WTC11 (cell line): ENCODE data around the gene PI4KB. TPM values are rescaled to one million over a fixed set of nuclear protein-coding genes. Genes with fewer than 3 reads are reported as not detected.

ENCODE experiments used
- ATAC-seq: fragments of 200-7000 bp; cut with Tn5 transposase; 2 replicates; pipeline ENCODE4 v1.10.0; 2021; ENCODE audit warnings: mild to moderate bottlenecking, moderate library complexity
- CTCF ChIA-PET: fragments of 300-600 bp; sonication (Branson Sonifier 250); formaldehyde crosslinking; loops from one replicate; lab custom pipeline; 2021; ENCODE audit warnings: antibody characterized with exemption; lab: Charles Lee
- POLR2A ChIA-PET: fragments of 350-600 bp; sonication (Branson Sonifier 250); formaldehyde crosslinking; loops from one replicate; lab custom pipeline; 2021; ENCODE audit warnings: antibody characterized with exemption; lab: Charles Lee
- DNase-seq: peaks from one replicate; pipeline ENCODE4 v3.0.0; 2021; ENCODE audit warnings: low spot score
- H3K27ac Mint-ChIP-seq: 2 replicates; pipeline ENCODE4 v1.8.0; 2021; ENCODE audit warnings: mixed read lengths
- H3K27me3 Mint-ChIP-seq: 2 replicates; pipeline ENCODE4 v1.8.0; 2021; ENCODE audit warnings: low read depth, mild to moderate bottlenecking, moderate library complexity, mixed read lengths
- H3K36me3 Mint-ChIP-seq: 2 replicates; pipeline ENCODE4 v1.8.0; 2021; ENCODE audit warnings: mixed read lengths
- H3K4me1 Mint-ChIP-seq: 2 replicates; pipeline ENCODE4 v1.8.0; 2022; ENCODE audit warnings: mixed read lengths
- H3K4me3 Mint-ChIP-seq: 2 replicates; pipeline ENCODE4 v1.8.0; 2021; ENCODE audit warnings: mild to moderate bottlenecking, moderate library complexity, mixed read lengths
- H3K9me3 Mint-ChIP-seq: 2 replicates; pipeline ENCODE4 v1.8.0; 2021; ENCODE audit warnings: mixed read lengths
- CBFB ChIP-seq: sonication (generic); formaldehyde crosslinking; IDR thresholded peaks from 2 replicates; pipeline ENCODE4 v1.8.1; 2022; ENCODE audit warnings: mild to moderate bottlenecking, low read depth, missing genetic modification reagents
- ELF4 ChIP-seq: sonication (generic); formaldehyde crosslinking; IDR thresholded peaks from 2 replicates; pipeline ENCODE4 v1.8.1; 2022; ENCODE audit warnings: low read depth, mild to moderate bottlenecking, moderate library complexity, missing genetic modification reagents
- FOXK1 ChIP-seq: sonication (generic); formaldehyde crosslinking; IDR thresholded peaks from 2 replicates; pipeline ENCODE4 v1.8.0; 2022; ENCODE audit warnings: mild to moderate bottlenecking, moderate library complexity, missing genetic modification reagents
- GABPB1 ChIP-seq: sonication (generic); formaldehyde crosslinking; IDR thresholded peaks from 2 replicates; pipeline ENCODE4 v1.8.1; 2023; ENCODE audit warnings: mild to moderate bottlenecking, missing genetic modification reagents
- GTF2I ChIP-seq: fragments of 250-450 bp; sonication (Bioruptor Pico); conservative IDR thresholded peaks from 2 replicates; pipeline ENCODE4 v1.4.0; 2021; ENCODE audit warnings: mild to moderate bottlenecking
- HMGA2 ChIP-seq: fragments of 250-450 bp; sonication (Bioruptor Pico); IDR thresholded peaks from 2 replicates; pipeline ENCODE4 v1.4.0; 2021; ENCODE audit warnings: mild to moderate bottlenecking, moderate library complexity
- MXD4 ChIP-seq: fragments of 250-450 bp; sonication (Bioruptor Pico); IDR thresholded peaks from 2 replicates; pipeline ENCODE4 v1.8.0; 2021; ENCODE audit warnings: mild to moderate bottlenecking, moderate library complexity, borderline replicate concordance
- NFATC4 ChIP-seq: fragments of 250-450 bp; sonication (Bioruptor Pico); IDR thresholded peaks from 2 replicates; pipeline ENCODE4 v1.9.0; 2021; ENCODE audit warnings: mild to moderate bottlenecking
- NR1H2 ChIP-seq: sonication (generic); formaldehyde crosslinking; IDR thresholded peaks from 2 replicates; pipeline ENCODE4 v1.9.0; 2021; ENCODE audit warnings: mild to moderate bottlenecking, moderate library complexity, missing genetic modification reagents
- SMAD3 ChIP-seq: sonication (generic); formaldehyde crosslinking; IDR thresholded peaks from 2 replicates; pipeline ENCODE4 v1.8.0; 2022; ENCODE audit warnings: missing genetic modification reagents, mild to moderate bottlenecking, borderline replicate concordance
- SOX15 ChIP-seq: fragments of 250-450 bp; sonication (Bioruptor Pico); IDR thresholded peaks from 2 replicates; pipeline ENCODE4 v1.9.0; 2021; ENCODE audit warnings: mild to moderate bottlenecking
- TEAD4 ChIP-seq: sonication (generic); formaldehyde crosslinking; IDR thresholded peaks from 2 replicates; pipeline ENCODE4 v1.8.0; 2022; ENCODE audit warnings: mild to moderate bottlenecking, missing genetic modification reagents
- ZNF232 ChIP-seq: sonication (generic); formaldehyde crosslinking; IDR thresholded peaks from 2 replicates; pipeline ENCODE4 v1.8.0; 2022; ENCODE audit warnings: mild to moderate bottlenecking, missing genetic modification reagents
- ZNF416 ChIP-seq: fragments of 250-450 bp; sonication (Bioruptor Pico); IDR thresholded peaks from 2 replicates; pipeline ENCODE4 v1.9.0; 2021; ENCODE audit warnings: mild to moderate bottlenecking, inconsistent platforms
- ZNF423 ChIP-seq: fragments of 250-450 bp; sonication (Bioruptor Pico); IDR thresholded peaks from 2 replicates; pipeline ENCODE4 v2.1.2; 2022; ENCODE audit warnings: mild to moderate bottlenecking, moderate library complexity
- total RNA-seq: library from RNA; stranded (reverse); gene quantifications from 3 replicates; pipeline ENCODE4 v1.2.3, GENCODE V29; 2021
- TF ChIP-seq, protein P1 (sequence below): sonication (generic); formaldehyde crosslinking; IDR thresholded peaks from 2 replicates; pipeline ENCODE4 v1.8.0; 2022; ENCODE audit warnings: mild to moderate bottlenecking, missing genetic modification reagents
- TF ChIP-seq, protein P2 (sequence below): fragments of 250-450 bp; sonication (Bioruptor Pico); IDR thresholded peaks from 2 replicates; pipeline ENCODE4 v1.9.0; 2021; ENCODE audit warnings: mild to moderate bottlenecking
- TF ChIP-seq, protein P3 (sequence below): fragments of 250-450 bp; sonication (Bioruptor Pico); IDR thresholded peaks from 2 replicates; pipeline ENCODE4 v1.9.0; 2021; ENCODE audit warnings: moderate library complexity, mild to moderate bottlenecking, inconsistent platforms, borderline replicate concordance
- TF ChIP-seq, protein P4 (sequence below): fragments of 200-600 bp; IDR thresholded peaks from 2 replicates; pipeline ENCODE4 v1.8.0; 2022; ENCODE audit warnings: antibody characterized with exemption
- TF ChIP-seq, protein P5 (sequence below): sonication (generic); formaldehyde crosslinking; conservative IDR thresholded peaks from 2 replicates; pipeline ENCODE4 v1.8.1; 2022; ENCODE audit warnings: mild to moderate bottlenecking, missing genetic modification reagents
- TF ChIP-seq, protein P6 (sequence below): sonication (generic); formaldehyde crosslinking; IDR thresholded peaks from 2 replicates; pipeline ENCODE4 v1.8.1; 2022; ENCODE audit warnings: missing genetic modification reagents, borderline replicate concordance

PI4KB gene
- total RNA-seq, 1 experiment from 2014 or later: 33.6 TPM

DNA sequence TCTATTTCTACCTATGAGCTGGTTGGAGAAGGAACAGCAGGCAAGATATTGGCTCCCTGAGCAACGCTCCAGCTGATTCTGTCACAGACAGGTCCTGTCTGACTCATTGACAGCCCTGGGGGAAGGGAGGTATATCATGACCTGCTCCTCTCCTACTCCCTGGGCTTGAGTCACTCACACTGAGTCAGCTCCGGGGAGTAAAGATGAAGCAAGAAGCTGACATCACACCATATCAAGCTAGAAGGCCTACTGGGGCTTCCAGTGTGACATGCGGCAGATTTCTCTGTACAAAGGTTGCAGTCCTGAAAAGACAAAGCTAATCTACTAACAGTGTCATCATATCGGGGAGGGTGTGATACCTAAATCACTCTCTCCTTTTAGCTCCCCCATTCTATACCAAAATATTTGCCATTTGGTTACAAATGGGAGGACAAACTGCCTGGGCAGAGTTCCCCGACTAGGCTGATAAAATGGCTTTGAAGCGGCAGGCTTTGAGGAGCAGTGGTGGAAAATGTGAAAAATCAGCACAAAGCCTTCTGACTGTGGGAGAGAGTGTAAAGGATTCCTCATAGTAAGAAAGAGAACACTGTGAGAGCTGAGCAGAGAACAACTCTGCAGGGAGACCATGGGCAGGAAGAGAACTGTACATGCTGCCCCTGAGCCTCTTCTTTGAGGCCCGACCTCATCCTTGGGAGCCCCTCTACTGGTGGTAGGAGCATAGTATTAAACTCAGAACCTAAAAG is 15.5 kb downstream of the PI4KB start:
- POLR2A ChIA-PET: no interaction called here
- H3K4me1 Mint-ChIP-seq: peaks cover 18% of the 10 kb centered on the region

DNA sequence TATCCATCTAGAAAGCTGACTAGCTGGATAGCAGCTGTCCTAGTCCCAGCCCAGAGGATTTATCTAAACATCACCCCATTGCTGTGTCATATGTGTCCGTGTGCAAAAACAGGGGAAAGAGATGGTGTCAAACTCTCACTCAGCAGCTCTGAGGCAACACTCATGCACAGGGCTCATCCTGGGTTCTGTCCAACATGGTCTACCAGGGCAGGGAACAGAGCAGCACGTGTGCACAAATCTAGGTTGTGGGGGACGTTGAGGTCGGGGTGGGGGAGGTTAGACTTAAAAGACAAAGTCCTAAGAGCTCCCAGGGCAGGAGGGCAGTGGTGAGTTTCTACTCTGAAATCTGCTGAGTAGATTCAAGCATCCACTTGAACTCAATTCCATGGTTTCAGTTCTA is 16.2 kb downstream of the PI4KB start:
- no peak for ATAC-seq
- no peak overlapping the region for H3K4me3 Mint-ChIP-seq
- POLR2A ChIA-PET: no interaction called here
- peaks cover 18% of the 10 kb centered on the region for H3K4me1 Mint-ChIP-seq
- CTCF ChIA-PET: interaction anchor here (1.0 to 4.6 kb wide), 5 partner anchors 10 to 29 kb away, joined by 3 to 73 read pairs (median 8); no protein-coding TSS in a partner anchor
- H3K9me3 Mint-ChIP-seq: no peaks in the 10 kb centered on the region
- TF ChIP-seq, protein P1, sequence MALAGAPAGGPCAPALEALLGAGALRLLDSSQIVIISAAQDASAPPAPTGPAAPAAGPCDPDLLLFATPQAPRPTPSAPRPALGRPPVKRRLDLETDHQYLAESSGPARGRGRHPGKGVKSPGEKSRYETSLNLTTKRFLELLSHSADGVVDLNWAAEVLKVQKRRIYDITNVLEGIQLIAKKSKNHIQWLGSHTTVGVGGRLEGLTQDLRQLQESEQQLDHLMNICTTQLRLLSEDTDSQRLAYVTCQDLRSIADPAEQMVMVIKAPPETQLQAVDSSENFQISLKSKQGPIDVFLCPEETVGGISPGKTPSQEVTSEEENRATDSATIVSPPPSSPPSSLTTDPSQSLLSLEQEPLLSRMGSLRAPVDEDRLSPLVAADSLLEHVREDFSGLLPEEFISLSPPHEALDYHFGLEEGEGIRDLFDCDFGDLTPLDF: no peak
- TF ChIP-seq SMAD3 (CRISPR knock-in tag) (no peak), CBFB (CRISPR knock-in tag) (no peak), ZNF416 (CRISPR knock-in tag) (no peak), HMGA2 (CRISPR knock-in tag) (no peak)
- TF ChIP-seq, protein P2, sequence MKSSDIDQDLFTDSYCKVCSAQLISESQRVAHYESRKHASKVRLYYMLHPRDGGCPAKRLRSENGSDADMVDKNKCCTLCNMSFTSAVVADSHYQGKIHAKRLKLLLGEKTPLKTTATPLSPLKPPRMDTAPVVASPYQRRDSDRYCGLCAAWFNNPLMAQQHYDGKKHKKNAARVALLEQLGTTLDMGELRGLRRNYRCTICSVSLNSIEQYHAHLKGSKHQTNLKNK (CRISPR knock-in tag): no peak
- peaks cover 28% of the 10 kb centered on the region for H3K36me3 Mint-ChIP-seq
- no peaks in the 10 kb centered on the region for H3K27me3 Mint-ChIP-seq
- H3K27ac Mint-ChIP-seq: no peak overlapping the region
- DNase-seq: no peak

More for the DNA sequence above, 15.5 kb downstream of the PI4KB start:
- ATAC-seq (no peak), DNase-seq (no peak)
- CTCF ChIA-PET: interaction anchor here (1.0 to 4.6 kb wide), 3 partner anchors 11 to 29 kb away, joined by 3 to 73 read pairs (median 42); no protein-coding TSS in a partner anchor
- peaks cover 22% of the 10 kb centered on the region for H3K36me3 Mint-ChIP-seq
- H3K27me3 Mint-ChIP-seq: no peaks in the 10 kb centered on the region
- no peak overlapping the region for H3K4me3 Mint-ChIP-seq
- no peaks in the 10 kb centered on the region for H3K9me3 Mint-ChIP-seq
- no peak overlapping the region for H3K27ac Mint-ChIP-seq
- peak; percentile 43; the same call in 1 of the 2 replicates for TF ChIP-seq GABPB1 (CRISPR knock-in tag)
- TF ChIP-seq, protein P3, sequence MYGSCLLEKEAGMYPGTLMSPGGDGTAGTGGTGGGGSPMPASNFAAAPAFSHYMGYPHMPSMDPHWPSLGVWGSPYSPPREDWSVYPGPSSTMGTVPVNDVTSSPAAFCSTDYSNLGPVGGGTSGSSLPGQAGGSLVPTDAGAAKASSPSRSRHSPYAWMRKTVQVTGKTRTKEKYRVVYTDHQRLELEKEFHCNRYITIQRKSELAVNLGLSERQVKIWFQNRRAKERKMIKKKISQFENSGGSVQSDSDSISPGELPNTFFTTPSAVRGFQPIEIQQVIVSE: no peak

DNA sequence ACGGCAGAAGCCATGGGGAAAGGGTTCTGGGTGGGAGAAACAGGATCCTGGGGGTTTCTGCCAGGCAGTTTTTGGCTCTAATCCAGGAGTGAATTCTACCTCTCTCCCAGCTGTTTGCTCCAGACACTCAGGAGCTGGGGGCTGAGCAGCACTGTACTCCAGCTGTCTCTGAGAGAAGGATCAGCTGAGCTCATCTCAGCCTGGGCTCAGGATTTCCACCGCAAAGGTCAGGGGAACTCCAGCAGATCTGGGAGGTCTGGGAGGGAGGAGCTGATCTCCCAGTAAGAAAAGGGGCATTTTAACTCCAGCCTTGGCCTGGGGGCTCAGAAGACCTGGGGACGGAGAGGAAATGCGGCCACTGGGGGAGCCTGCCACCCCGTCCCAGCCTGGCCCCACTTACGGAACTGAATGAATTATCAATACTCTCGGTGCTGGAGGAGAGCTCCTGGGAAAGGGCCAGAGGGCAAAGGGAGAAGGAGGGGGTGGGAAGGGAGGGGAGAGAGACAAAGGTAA is 17.3 kb downstream of the PI4KB start:
- ATAC-seq (peak; percentile 93), DNase-seq (peak; percentile 39)
- Mint-ChIP-seq H3K9me3 (no peaks in the 10 kb centered on the region), H3K27me3 (no peaks in the 10 kb centered on the region), H3K4me1 (peaks cover 18% of the 10 kb centered on the region), H3K27ac (peak overlapping the region; percentile 51), H3K36me3 (peaks cover 32% of the 10 kb centered on the region), H3K4me3 (peak overlapping the region; percentile 36)
- ChIA-PET CTCF (interaction anchor here (0.6 to 4.6 kb wide), 20 partner anchors 9 to 432 kb away, joined by 3 to 73 read pairs (median 4); partner anchors contain the start of gene VPS72), POLR2A (interaction anchor here (1.1 to 1.3 kb wide), 3 partner anchors 18 to 31 kb away, joined by 3 to 6 read pairs (median 5); partner anchors contain the start of gene PI4KB)
- no peak for TF ChIP-seq NFATC4 (CRISPR knock-in tag)
- no peak for TF ChIP-seq GTF2I (CRISPR knock-in tag)
- no peak for TF ChIP-seq NR1H2 (CRISPR knock-in tag)
- TF ChIP-seq TEAD4 (CRISPR knock-in tag): no peak
- no peak for TF ChIP-seq ZNF423 (CRISPR knock-in tag)
- TF ChIP-seq, protein P4, sequence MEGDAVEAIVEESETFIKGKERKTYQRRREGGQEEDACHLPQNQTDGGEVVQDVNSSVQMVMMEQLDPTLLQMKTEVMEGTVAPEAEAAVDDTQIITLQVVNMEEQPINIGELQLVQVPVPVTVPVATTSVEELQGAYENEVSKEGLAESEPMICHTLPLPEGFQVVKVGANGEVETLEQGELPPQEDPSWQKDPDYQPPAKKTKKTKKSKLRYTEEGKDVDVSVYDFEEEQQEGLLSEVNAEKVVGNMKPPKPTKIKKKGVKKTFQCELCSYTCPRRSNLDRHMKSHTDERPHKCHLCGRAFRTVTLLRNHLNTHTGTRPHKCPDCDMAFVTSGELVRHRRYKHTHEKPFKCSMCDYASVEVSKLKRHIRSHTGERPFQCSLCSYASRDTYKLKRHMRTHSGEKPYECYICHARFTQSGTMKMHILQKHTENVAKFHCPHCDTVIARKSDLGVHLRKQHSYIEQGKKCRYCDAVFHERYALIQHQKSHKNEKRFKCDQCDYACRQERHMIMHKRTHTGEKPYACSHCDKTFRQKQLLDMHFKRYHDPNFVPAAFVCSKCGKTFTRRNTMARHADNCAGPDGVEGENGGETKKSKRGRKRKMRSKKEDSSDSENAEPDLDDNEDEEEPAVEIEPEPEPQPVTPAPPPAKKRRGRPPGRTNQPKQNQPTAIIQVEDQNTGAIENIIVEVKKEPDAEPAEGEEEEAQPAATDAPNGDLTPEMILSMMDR: no peak
- TF ChIP-seq, protein P5, sequence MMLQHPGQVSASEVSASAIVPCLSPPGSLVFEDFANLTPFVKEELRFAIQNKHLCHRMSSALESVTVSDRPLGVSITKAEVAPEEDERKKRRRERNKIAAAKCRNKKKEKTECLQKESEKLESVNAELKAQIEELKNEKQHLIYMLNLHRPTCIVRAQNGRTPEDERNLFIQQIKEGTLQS (CRISPR knock-in tag): no peak
- TF ChIP-seq, protein P6, sequence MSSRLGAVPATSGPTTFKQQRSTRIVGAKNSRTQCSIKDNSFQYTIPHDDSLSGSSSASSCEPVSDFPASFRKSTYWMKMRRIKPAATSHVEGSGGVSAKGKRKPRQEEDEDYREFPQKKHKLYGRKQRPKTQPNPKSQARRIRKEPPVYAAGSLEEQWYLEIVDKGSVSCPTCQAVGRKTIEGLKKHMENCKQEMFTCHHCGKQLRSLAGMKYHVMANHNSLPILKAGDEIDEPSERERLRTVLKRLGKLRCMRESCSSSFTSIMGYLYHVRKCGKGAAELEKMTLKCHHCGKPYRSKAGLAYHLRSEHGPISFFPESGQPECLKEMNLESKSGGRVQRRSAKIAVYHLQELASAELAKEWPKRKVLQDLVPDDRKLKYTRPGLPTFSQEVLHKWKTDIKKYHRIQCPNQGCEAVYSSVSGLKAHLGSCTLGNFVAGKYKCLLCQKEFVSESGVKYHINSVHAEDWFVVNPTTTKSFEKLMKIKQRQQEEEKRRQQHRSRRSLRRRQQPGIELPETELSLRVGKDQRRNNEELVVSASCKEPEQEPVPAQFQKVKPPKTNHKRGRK (CRISPR knock-in tag): no peak
- no peak for TF ChIP-seq HMGA2 (CRISPR knock-in tag)
- no peak for TF ChIP-seq SOX15 (CRISPR knock-in tag)
- no peak for TF ChIP-seq MXD4
- TF ChIP-seq ELF4 (CRISPR knock-in tag): no peak
- no peak for TF ChIP-seq ZNF232
- no peak for TF ChIP-seq FOXK1 (CRISPR knock-in tag)
